AG04449 (cell line): ENCODE results near the gene WDR93.

Experiments
- CTCF ChIA-PET: fragments of 350-600 bp; formaldehyde crosslinking; extraction: SDS; loops from one replicate; lab custom pipeline; 2021; ENCODE audit warnings: antibody characterized with exemption; lab: Yijun Ruan, JAX
- POLR2A ChIA-PET: fragments of 400-600, 350-600 bp; formaldehyde crosslinking; extraction: SDS; loops from one replicate; lab custom pipeline; 2020; ENCODE audit warnings: antibody characterized with exemption, inconsistent platforms; lab: Yijun Ruan, JAX
- DNase-seq: peaks from one replicate; pipeline ENCODE4 v3.0.0-alpha.2; 2010; ENCODE audit warnings: low read depth, low spot score
- H3K4me3 ChIP-seq: 2 replicates; pipeline ENCODE4 v1.5.1; 2011; ENCODE audit warnings: low read depth, mild to moderate bottlenecking, control low read depth, low read length
- TF ChIP-seq, protein P1 (sequence below): IDR thresholded peaks from one replicate; pipeline ENCODE4 v1.5.1; 2011; ENCODE audit warnings: mild to moderate bottlenecking, moderate library complexity, low read length, control low read depth, inconsistent platforms; ENCODE audit not compliant: insufficient read depth; ENCODE audit errors: missing control alignments

Gene WDR93

DNA sequence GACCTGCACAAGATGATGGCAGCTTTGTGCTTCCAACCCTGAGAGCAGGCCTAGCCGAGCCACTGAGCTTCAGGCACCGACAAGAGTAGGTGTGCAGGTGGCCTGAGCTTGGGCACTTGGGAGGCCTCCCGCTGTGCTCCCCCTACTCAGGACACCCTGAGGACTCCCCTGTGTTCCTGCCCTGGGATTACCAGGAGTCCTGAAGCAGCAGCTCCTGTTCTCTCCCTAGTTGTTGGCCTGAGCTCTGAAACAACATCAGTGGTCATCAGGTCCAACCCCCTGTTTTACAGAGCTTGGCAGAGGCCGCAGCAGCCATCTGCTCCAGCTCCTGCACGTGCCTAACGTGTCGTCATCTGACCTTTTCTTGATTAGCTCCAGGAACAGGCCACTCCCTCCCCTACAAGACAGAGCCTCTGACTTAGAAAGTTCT lies 77.5 kb downstream of the WDR93 start:
- no peak for DNase-seq
- no peak overlapping the region for H3K4me3 ChIP-seq
- CTCF ChIA-PET, result interaction anchor here (0.6 to 30.0 kb wide), 5 partner anchors 8 to 120 kb away, joined by 3 to 842 read pairs (median 16); partner anchors contain the start of gene MESP2
- TF ChIP-seq, protein P1, sequence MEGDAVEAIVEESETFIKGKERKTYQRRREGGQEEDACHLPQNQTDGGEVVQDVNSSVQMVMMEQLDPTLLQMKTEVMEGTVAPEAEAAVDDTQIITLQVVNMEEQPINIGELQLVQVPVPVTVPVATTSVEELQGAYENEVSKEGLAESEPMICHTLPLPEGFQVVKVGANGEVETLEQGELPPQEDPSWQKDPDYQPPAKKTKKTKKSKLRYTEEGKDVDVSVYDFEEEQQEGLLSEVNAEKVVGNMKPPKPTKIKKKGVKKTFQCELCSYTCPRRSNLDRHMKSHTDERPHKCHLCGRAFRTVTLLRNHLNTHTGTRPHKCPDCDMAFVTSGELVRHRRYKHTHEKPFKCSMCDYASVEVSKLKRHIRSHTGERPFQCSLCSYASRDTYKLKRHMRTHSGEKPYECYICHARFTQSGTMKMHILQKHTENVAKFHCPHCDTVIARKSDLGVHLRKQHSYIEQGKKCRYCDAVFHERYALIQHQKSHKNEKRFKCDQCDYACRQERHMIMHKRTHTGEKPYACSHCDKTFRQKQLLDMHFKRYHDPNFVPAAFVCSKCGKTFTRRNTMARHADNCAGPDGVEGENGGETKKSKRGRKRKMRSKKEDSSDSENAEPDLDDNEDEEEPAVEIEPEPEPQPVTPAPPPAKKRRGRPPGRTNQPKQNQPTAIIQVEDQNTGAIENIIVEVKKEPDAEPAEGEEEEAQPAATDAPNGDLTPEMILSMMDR, result no peak
- POLR2A ChIA-PET, result no interaction called here

DNA sequence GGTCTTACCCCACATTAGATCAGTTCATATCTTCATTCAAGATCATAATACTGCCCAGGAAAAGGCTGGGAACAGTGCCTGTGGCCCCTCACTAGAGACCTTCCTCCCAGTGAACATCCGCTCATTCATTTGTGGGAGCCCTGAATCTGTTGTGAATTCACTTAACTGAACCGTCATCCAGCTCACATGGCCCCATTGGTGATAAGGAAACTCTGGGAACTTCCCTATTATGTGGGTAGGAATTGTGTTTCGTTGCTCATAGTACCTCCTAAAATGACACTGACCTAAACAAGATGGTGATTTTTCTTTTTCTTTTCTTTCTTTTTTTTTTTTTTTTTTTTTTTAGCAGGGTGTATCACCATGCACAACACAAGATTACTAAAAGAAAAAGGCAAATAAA lies 78.8 kb downstream of the WDR93 start:
- ChIA-PET CTCF (interaction anchor here (2.9 to 30.0 kb wide), 3 partner anchors 11 to 119 kb away, joined by 16 to 842 read pairs (median 176); no protein-coding TSS in a partner anchor), POLR2A (no interaction called here)
- DNase-seq, result no peak
- TF ChIP-seq, protein P1, result no peak
- H3K4me3 ChIP-seq, result no peak overlapping the region

DNA sequence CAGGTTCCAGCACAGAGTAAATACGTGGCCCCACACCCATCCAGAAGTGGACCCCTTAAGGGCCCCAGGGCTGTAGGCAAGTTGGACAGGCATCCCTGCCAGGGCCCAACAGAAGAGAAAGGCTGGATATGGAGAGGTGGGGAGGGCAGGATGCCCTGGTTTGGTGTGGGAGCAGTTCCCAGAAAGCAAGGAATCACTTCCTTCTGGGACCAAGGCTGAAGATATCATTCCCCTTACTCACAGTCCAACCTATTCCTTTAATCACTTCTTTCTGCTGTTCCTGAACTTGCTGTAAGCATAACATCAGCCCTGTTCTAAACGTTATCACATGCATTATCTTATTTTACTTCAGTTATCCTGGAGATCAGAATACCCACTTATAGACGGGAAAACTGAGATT lies 79.4 kb downstream of the WDR93 start:
- CTCF ChIA-PET, result interaction anchor here (0.7 to 12.5 kb wide), 5 partner anchors 12 to 119 kb away, joined by 3 to 176 read pairs (median 9); partner anchors contain the start of gene MESP1
- no peak for DNase-seq
- POLR2A ChIA-PET, result interaction anchor here (1.0 kb wide), 1 partner anchor 124 kb away, joined by 3 read pairs; the partner anchor contains the start of gene AP3S2
- no peak overlapping the region for H3K4me3 ChIP-seq
- TF ChIP-seq, protein P1, result no peak

DNA sequence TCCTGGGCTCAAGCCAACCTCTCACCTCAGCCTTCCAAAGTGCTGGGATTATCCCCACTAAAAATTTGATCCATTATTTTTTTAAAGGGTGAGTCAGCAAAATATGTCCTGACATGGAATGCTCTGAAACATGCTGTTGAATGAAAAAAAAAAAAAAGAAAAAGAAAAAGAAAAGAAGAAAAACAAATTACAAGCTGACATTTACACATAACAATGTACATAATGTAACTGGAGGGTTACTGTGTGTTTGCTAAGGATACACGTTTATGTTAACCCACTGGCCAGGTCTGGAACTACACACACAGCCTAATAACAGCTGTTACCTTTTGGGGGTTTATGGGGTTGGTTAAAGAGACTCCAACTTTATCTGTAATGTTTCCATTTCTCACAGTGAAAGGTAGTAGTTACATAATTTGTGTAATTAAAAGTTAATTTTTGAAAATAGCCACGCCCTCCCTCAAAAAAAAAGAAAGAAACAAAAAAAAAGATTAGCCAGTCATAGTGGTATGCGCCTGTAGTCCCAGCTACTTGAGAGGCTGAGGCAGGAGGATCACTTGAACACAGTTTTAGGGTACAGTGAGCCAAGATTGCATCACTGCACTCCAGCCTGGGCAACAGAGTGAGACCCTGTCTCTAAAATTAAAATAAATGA lies 82.4 kb downstream of the WDR93 start:
- ChIA-PET POLR2A (interaction anchor here (0.8 kb wide), 1 partner anchor 12 kb away, joined by 3 read pairs; no protein-coding TSS in a partner anchor), CTCF (interaction anchor here (0.7 to 12.5 kb wide), 8 partner anchors 11 to 298 kb away, joined by 3 to 176 read pairs (median 3); no protein-coding TSS in a partner anchor)
- no peak for DNase-seq
- TF ChIP-seq, protein P1, result no peak
- no peak overlapping the region for H3K4me3 ChIP-seq

DNA sequence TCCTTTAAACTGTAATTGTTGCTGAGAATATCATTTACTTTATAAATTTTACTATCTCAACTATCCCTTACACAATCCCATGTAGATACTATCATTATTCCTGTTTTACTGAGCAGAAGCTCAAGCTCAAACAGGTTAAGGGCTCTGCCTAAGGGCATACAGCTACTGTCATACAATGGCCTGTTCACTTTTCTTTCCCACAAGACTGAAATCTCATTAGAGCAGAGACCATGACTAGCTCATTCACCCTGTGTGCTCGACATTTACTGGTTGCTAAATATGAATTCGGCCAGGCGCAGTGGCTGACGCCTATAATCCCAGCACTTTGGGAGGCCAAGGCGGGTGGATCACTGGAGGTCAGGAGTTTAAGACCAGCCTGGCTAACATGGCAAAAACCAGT lies 83.9 kb downstream of the WDR93 start:
- CTCF ChIA-PET, result interaction anchor here (0.6 to 12.5 kb wide), 10 partner anchors 9 to 296 kb away, joined by 3 to 176 read pairs (median 3); no protein-coding TSS in a partner anchor
- POLR2A ChIA-PET, result no interaction called here
- no peak overlapping the region for H3K4me3 ChIP-seq
- TF ChIP-seq, protein P1, result no peak
- no peak for DNase-seq

DNA sequence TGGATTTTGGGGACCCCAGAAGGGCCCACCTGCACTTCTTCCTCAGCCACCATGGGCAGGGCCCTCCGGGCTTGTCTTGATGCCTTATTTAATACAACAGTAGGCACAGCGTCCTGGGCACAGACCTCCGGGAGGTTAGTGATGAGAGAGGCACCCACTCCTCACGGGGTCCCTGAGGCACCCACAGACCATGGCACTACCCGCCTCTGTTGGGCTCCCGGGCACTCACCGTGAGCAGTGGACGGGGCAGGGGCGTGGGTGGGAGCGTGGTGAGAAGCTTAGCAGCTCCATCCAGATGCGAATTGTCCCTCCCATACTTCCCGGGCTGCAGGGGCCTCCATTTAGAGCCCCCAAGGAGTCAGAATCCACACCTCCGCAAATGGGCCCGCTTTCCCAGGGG lies 85.2 kb downstream of the WDR93 start:
- ChIA-PET CTCF (interaction anchor here (0.7 to 12.5 kb wide), 9 partner anchors 8 to 113 kb away, joined by 3 to 176 read pairs (median 3); no protein-coding TSS in a partner anchor), POLR2A (no interaction called here)
- H3K4me3 ChIP-seq, result peak overlapping the region; percentile 55
- TF ChIP-seq, protein P1, result no peak
- DNase-seq, result no peak
